GM18867 (cell line): ENCODE data around the gene ARHGEF12.
A peak's percentile ranks its signal among the peaks of the same experiment; 100 is the strongest.

Source experiments
- ATAC-seq: cut with Tn5 transposase; IDR thresholded peaks from one replicate; pipeline ENCODE4 v1.9.1; 2021; ENCODE audit warnings: mild to moderate bottlenecking, moderate library complexity; ENCODE audit not compliant: unreplicated experiment

The ARHGEF12 gene

DNA sequence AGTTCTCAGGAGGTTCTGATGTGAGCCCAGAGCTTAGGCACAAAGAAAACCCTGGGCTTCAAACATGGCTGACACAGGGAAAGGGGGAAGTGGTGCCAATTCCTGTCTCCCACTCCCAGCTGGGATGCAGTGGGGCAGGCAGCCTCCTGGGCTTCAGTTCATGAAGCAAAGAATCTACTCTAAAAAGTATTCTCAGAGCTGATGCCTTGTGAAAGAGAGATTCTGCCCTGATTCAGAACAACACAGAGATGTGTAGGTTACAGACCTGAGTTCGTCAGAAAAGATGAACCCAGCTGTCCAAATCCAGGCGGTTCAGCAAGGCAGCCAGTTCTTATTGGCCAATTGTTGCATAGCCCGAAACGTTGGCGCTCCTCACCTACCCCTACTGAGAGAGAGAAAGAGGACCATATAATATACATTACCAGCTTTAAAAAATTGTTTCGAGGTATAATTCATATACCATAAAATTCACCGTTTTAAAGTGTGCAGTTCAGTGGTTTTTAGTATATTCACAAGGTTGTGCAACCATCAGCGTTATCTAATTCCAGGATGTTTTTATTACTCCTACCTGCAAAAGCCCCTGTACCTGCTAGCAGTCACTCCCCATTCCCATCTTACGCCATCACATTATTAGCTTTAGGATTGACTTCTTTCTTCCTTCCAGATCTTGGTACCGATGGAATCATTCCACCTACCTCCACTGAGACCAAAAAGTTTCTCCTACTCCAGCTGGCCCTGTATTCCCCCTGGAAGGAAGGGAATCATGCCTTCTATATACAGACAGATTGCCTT is 18.3 kb upstream of the ARHGEF12 start:
- no peak for ATAC-seq

DNA sequence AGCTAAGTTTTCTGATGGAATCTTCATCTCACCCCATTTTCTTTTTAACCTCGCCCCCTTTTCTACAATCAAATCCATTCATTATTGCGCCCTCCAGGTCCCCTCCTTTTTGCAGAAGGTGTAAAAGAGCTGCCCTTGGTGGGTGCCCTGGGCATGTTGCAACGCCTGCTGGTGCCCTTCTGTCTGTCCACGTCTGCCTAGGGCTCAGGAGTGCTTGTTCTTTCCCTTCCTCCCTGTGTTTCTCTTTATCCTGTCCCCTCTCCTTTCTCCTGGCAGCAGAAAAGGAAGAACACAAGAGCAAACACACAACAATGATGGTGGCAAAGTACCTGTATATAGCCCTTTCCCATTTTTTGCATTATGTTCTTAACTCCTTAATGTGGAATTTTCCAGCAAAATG is 17.3 kb upstream of the ARHGEF12 start:
- no peak for ATAC-seq

DNA sequence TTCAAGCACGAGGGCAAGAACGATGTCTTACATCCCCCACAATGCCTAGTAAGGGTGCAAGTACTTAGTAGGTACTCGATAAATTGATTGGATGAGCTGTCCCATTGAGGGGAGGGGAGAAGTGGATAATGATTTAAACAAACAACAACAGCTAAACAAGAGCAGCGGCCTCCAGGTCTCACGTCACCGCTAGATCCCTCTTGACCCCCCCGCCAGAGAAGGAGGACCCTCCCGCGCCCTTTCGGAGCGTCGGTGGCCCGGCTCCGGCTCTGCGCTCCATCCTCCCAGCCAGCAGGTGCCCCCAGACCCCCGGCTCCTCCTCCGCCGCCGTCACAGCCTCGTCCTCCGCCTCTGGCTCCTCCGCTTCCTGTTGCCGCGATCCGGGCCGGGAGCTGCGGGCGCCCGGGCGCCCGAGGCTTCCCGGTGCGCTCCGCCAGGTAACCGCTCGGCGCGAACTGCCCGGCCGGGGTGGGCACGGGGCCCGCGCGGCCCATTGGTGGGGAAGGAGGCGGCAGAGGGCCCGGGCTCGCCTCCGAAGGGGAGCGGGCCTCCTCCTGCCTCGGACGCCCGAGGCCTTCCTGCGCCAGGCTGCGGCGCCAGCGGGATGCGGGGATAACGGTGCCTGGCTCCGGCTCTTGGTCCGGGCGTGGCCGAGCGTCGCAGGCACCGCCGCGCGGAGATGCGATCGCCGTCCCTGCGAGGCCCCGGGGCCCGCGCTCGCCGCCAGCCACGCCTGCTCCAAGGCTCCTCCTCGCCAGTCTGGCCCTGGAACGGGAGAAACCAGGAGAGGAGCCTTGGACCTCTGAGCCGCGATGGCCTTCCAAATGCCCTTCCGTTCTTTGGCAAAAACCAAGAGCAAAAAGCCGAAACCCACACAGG is 11.0 kb upstream of the ARHGEF12 start, which contains the start of gene TLCD5:
TLCD5 (plus strand) TSS at position 368 of the 879 bp plus-strand sequence. CDS start 2,143 bp downstream, outside the sequence.
- no peak for ATAC-seq

DNA sequence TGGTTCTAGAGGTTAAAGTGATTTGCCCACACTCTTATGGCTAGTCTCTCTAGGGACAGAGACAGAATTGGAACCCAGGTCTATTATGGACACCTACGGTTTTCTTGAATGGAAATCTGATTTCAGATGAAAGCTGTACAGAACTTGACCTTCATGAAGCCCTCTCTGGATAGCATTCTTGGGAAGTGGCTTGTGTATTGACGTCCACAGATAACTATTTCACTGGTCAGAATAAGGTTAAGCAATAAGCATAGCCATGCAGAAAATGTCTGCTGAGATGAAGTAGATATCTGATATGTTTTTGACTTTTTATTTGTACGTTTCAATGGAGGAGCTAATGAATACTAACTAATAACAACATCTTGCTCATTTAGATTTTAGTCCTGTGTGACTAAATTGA is 10.0 kb upstream of the ARHGEF12 start:
- no peak for ATAC-seq

DNA sequence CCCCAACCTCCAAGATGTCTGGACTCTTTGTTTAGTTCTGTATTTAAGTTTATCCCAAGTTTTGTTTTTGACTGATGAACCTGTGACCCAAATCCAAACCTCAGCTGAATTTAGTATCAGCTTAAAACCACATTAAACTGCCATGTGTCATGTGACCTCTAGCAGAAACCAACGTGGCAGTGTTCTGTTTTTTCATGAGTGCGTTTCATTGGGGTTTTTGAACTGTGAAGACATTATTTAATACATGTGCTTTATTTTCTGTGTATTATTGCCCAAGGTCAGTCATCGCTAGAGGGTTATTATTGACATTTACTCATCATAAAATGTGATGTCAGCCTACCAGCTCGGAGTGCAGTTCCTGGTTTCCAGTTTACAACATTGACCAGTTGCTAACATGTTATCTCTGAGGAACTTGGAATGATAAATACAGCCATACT is 9.3 kb upstream of the ARHGEF12 start:
- no peak for ATAC-seq

DNA sequence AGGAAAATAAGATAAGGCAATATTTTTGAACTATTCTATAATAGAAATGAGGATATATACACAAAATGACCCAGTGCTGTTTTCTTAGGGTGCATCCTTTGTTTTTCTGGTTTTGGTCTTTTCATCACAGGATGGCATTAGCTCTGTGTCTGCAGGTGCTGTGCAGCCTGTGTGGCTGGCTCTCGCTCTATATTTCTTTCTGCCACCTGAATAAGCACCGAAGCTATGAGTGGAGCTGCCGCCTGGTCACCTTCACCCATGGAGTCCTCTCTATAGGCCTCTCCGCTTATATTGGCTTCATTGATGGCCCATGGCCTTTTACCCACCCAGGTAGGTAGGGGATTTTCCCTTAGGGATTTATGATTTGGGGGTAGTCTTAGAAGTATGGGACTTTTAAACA is 8.9 kb upstream of the ARHGEF12 start:
- ATAC-seq = no peak

DNA sequence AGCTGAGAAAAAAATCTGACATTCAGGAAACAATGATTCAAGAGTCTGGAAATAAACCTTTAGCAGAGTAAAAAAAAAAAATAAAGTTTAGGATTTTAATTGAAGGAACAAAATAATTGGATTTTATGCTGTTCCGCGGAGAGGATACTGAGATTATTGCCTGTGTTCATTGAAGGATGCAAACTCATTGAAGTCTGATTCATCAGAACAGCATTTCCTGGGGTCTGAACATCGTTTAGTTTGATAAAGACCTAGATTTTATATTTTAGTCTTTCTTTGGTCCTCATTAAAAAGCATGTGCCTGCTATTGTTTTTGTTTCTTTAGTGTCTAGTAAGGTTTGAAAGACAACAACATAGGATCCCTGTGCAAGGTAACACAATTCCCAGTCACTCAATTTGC is 6.7 kb upstream of the ARHGEF12 start:
- ATAC-seq = no peak

DNA sequence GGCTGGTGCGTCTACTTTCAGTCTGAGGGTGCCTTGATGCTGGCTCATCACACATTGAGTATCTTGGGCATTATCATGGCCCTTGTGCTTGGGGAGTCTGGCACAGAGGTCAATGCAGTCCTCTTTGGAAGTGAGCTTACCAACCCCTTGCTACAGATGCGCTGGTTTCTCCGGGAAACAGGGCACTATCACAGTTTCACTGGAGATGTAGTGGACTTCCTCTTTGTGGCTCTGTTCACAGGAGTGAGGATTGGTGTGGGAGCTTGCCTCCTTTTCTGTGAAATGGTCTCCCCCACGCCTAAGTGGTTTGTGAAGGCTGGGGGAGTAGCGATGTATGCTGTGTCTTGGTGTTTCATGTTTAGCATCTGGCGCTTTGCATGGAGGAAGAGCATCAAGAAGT is 6.2 kb upstream of the ARHGEF12 start:
- ATAC-seq = no peak

DNA sequence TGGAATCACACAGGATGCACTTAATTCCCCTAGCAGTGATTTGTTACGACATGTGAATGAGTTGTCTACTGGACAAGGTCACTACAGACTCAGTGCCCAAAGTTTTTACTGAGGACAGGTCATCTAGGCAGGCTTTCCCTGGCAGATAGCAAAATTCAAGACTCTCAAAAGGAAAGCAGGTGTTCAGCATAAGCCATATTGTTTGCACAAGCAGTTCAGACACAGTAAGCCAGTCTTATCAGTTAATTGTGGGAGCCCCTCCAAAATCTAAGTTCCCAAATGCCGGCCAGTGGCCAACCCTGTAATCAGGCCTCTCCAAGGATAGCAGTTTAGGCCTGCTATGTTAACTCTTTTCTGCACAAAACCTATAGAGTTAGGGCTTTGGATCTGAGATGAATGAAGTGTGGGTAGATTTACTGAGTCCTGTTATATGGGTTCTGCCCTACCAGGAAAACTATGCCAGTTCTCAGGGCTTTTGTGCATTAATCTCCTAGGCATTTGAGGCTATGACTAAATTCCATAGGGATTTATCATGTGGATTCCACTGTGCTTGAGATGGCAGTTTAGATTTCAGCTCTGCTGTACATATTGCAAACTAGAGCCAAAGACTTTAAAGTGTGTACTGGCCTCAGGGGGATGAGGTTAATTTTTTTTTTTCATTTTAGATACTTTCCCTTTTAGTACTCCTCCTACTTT is 4.8 kb upstream of the ARHGEF12 start:
- no peak for ATAC-seq

DNA sequence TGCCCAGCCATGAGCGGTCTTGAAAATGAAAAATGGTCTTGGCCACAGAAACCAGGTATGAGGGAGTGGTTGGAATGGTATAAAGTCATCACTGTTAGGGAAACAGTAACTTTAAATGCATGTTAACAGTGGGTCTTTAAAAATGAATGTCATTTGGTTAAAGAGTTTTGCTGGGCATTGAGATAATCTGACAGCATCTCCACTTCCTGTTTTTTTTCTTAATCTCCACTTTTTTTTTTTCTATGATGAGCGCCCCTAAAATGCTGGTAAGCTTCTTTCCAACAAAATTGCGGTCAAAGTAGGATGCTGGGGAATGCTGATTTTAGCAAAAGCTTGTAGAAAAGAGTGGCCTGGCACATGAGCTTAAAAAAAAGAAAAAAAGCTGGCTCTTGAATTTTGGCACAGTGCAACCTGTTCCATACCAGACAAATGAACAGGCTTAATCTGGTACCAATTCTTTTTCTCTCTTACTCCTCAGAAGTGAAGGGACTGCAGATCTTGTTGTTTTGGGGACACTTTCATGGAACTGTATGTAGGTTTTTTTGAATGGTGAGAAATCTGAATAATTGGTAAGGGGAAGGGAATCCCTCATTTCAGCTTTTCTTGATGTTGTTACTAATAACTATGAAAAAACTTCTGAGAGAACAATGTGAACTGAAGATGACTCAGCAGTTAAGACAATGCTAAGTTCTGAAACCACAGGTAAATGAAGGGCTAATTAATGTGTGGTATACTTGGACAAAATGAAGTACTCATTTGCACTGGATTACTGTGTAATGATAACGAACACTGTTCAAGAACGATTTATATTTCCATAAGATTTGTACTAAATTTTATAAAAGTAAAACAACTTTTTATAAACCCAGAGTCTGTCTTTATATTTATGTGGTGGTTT is 3.1 kb upstream of the ARHGEF12 start:
- ATAC-seq = no peak

DNA sequence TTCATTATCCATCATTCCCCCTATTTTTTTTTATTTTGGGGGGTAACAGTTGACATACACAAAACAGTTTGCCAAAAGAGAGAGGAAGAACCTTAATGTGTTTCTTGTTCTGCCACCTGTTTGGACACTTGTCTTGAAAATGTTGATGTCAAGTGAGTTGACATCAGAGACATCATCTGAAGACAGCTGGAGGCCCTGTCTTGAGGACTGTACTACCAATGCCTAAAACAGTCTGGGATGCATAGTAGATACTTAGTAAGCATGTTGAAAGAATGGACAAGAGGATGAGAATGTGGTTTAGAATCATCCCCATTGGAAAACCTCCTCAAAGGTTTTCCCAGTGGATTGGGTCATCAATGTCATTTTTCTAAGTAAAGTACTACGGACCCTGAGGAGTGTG is 2.4 kb upstream of the ARHGEF12 start:
- no peak for ATAC-seq

DNA sequence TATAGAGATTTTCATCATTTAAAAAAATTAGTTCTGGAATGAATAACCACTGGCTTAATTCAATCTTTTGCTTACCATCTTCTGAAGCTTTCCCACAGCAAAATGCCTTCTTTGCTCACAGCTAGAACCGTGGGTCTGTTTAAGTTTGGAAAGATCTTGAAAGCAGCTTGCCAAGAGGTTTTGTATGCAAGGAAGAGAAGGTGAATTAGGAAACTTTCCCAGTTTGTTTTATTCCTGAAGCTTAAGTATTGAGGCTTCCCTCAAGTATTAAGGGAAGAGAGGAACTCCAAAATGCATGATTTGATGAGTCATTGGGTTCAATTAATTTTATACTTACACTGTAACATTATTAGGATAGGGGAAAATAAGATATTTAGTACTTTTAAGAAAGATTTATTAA is 1.9 kb upstream of the ARHGEF12 start:
- ATAC-seq = no peak

DNA sequence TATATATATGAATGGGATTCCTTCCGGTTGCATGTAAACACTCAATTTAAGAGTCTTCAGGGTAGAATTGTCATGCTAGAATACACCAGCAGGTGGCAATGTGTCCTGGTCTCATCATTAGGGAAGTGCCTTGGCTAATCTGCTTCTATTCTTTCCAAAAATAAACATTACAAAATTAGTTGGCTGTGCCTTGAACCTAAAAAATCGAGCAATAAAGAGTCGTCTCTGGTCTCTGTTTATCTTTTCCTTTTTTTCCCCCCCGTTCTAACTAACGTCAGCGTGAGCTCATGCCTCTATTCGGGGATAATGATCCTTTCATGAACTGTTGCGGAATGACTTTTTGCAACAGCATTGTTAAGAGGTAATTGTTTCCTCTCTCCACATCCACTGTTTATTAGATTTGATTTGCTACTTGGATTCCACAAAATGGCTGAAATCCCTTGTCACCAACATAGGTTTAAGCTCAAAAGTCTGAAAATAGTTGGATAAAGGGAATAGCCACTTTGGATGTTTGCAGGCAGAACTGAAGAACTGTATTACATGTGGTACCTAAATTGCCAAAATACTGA is 1.2 kb upstream of the ARHGEF12 start:
- ATAC-seq = peak; percentile 25

DNA sequence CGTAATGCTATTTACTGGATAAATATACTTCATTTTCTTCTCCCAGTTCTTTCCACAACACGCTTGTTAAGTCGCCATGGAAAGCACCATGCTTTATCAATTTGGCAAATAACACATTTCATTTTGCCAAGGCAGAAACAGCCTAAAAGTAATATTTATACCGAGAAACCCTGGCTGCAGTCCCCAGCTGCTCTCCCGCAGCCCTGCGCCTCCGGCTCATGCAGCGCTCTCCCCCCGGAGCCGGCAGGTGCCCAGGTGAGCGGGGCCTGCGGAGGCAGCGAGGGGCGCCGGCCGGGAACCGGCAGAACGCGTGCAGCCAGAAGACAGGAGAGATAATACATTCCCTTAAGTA is 681 bp upstream of the ARHGEF12 start:
- ATAC-seq = peak; percentile 21

DNA sequence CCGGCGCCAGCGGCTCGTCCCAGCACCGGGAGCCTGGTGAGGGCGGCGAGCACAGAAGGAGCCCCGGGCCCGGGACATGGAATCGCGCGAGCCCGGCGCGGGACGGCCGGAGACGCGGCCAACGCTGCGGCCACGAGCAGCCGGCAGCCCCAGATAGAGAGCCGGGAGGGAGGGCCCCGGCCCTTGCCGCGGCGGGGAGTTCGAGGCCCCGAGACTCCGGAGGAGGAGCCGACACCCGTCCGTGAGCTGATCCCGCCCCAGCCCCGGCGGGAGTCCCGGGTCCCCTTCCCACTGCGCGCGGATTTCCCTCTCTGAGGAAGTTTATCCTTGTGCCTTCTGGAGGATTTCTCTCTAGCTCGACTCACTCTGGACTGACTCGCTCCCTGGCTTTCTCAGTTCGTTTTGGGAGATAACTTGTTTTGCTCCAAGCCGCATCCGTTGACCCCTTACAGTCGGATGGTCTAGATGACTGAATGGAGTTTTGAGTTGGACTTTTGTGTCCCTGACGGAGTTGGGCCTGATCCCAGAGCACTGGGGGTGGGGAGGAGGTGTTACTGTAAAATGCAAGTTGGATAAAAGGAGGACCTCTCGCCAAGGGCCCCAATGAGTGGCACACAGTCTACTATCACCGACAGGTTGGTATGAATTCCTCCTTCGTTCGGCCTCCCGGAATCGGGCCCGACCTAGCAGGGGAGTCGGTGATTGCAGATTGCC is 585 bp downstream of the ARHGEF12 start:
- ATAC-seq = peak; percentile 24

DNA sequence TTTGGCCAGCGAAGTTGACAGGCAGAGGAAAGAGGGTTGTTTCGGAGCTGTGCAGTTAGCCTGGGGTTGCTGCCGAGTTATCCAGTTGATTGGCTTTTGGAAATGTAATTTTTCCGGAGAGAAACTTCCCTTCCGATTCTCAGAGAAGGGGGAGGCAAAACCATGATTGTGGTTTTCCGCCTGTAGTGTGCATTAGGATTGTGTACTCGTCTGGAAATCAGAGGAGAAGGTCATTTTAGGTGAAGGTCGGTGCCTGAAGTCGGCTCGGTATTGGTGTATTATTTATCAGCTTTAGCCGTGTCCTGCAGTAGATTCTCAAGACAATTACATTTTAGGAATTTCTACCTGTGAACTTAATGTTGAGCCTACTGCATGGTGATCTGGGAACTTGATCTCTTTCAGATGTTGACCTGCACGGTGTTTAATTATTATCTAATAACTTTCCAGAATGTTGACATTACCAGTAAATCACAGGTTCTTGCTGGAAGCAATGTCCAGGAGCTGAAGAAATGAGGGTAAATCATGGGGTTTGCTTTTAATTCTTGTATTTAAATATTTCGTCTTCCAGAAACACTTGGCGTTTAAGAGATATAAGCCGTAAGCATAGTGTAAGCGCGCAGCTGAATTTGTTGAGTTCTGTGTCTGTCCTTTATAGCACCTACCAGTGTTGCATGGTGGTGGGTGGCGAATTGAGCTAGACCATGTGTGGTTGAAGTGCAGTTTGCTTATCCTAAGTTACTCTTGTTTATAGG is 1.3 kb downstream of the ARHGEF12 start:
- ATAC-seq = no peak

DNA sequence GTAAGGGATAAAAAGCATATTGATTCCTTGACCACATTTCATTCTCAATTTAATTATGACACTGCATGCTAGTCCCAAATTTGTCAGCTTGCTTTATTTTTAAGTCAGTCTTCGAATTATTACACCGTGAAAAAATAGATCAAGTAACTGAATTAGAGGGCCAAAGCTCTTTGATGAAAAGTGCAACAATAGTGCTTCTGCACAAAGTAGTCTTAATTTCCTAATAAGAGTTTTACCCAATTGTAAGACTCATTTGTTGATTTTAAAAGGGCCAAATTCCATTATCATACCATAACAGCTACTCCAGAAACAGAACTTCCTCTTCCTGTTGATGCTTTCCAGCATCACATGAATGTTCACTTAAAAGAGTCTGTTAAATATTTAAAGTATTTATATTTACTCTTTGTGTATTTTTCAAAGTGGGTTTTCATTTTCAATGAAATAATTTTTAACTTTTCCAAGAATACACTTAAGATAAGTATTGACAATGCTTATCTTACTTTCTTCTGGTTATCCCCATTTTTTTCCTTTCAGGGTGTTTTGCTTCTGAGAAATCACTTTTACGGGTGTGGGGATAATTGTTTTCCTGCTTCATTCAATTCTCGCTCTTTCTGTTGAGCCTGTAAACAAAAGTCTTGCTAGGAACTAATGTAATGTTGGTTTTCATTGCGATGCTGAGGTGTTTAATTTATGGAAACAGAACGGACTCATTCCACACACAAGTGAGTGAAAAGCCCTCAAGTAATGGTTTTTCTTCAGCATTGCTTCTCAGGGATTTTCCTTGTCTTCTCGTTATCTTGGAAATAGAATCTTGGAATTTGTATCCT is 2.1 kb downstream of the ARHGEF12 start:
- ATAC-seq = no peak

DNA sequence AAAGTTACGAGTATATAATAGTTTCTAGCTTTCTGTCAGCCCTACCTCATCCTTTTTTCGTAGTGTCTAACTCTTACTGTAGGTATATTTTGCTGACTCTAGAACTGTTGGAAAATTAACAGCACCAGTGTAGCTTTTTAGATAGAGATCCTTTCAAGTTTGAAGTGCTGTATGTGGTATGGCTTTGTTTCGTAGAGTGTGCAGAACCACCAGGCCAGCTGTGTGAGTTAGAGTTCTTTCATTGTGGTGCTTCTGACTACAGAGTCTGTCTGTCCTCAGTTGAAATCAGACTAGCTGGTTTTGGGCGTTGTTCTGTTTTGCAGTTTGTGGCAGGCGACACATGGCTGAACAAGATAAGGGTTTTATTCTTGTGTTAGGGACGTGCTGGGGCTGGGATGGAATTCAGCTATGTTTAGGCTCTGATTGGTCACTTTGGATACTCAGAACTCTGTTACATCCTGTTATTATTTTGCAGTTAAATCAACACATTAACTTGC is 3.2 kb downstream of the ARHGEF12 start:
- no peak for ATAC-seq
